IMR-90 (cell line): Measurements from ENCODE around the gene PALLD. TPM values are rescaled to one million over a fixed set of nuclear protein-coding genes. Genes with fewer than 3 reads are reported as not detected.
A peak's percentile ranks its signal among the peaks of the same experiment; 100 is the strongest.

Source experiments
- ATAC-seq: fragments of 200-7000 bp; cut with Tn5 transposase; 2 replicates; pipeline ENCODE4 v1.9.1; 2020; ENCODE audit warnings: low read depth, mild to moderate bottlenecking, moderate library complexity
- BruUV-seq: library from RNA; stranded (reverse); fragments of 400-500 nt; replicated peaks from 2 replicates; lab custom pipeline; 2021; lab: Mats Ljungman, UMichigan
- CTCF ChIA-PET: fragments of 300-600 bp; formaldehyde crosslinking; extraction: SDS; loops from one replicate; lab custom pipeline; 2021; ENCODE audit warnings: antibody characterized with exemption; lab: Yijun Ruan, JAX
- POLR2A ChIA-PET: fragments of 300-600 bp; sonication (Branson Sonifier 250); formaldehyde crosslinking; loops from one replicate; lab custom pipeline; 2022; ENCODE audit warnings: antibody characterized with exemption; ENCODE audit not compliant: unreplicated experiment; lab: Charles Lee
- DNase-seq: peaks from one replicate; pipeline ENCODE4 v3.0.0; 2013
- H2AFZ ChIP-seq: replicated peaks from 2 replicates; pipeline ENCODE3; 2013; ENCODE audit warnings: low read length, mild to moderate bottlenecking; ENCODE audit not compliant: poor library complexity
- H2AK5ac ChIP-seq: 2 replicates; pipeline ENCODE4 v1.6.1; 2013; ENCODE audit warnings: low read depth, low read length, inconsistent platforms
- H2AK9ac ChIP-seq: replicated peaks from 2 replicates; pipeline ENCODE3; 2013; ENCODE audit warnings: mild to moderate bottlenecking, low read depth, low read length, moderate library complexity; ENCODE audit not compliant: poor library complexity
- H2BK120ac ChIP-seq: 2 replicates; pipeline ENCODE4 v1.6.1; 2013; ENCODE audit warnings: low read depth, low read length, inconsistent platforms
- H2BK15ac ChIP-seq: 3 replicates; pipeline ENCODE4 v1.6.1; 2013; ENCODE audit warnings: low read depth, low read length, inconsistent platforms
- H2BK20ac ChIP-seq: 2 replicates; pipeline ENCODE4 v1.6.1; 2013; ENCODE audit warnings: low read depth, mild to moderate bottlenecking, inconsistent platforms, low read length, moderate library complexity
- H2BK5ac ChIP-seq: 2 replicates; pipeline ENCODE4 v1.6.1; 2013; ENCODE audit warnings: mild to moderate bottlenecking, low read depth, low read length, inconsistent platforms; ENCODE audit not compliant: poor library complexity, severe bottlenecking
- H3K14ac ChIP-seq: replicated peaks from 2 replicates; pipeline ENCODE4 v1.6.1; 2013; ENCODE audit warnings: low read depth, low read length, inconsistent platforms
- H3K18ac ChIP-seq: 2 replicates; pipeline ENCODE4 v1.6.1; 2013; ENCODE audit warnings: low read depth, low read length, control low read depth
- H3K23ac ChIP-seq: 2 replicates; pipeline ENCODE4 v1.6.1; 2013; ENCODE audit warnings: low read depth, low read length, inconsistent platforms
- H3K27ac ChIP-seq: 2 replicates; pipeline ENCODE4 v1.5.1; 2013; ENCODE audit warnings: mild to moderate bottlenecking, control low read depth, low read length; ENCODE audit not compliant: insufficient read depth
- H3K27me3 ChIP-seq: 2 replicates; pipeline ENCODE4 v1.6.1; 2013; ENCODE audit warnings: low read length; ENCODE audit not compliant: control insufficient read depth, insufficient read depth
- H3K36me3 ChIP-seq: 2 replicates; pipeline ENCODE4 v1.6.1; 2013; ENCODE audit warnings: low read length, mixed read lengths; ENCODE audit not compliant: control insufficient read depth, insufficient read depth
- H3K4ac ChIP-seq: 2 replicates; pipeline ENCODE4 v1.6.1; 2013; ENCODE audit warnings: low read depth, low read length, inconsistent platforms
- H3K4me1 ChIP-seq: 2 replicates; pipeline ENCODE4 v1.6.1; 2013; ENCODE audit warnings: low read length, mixed read lengths; ENCODE audit not compliant: control insufficient read depth, insufficient read depth
- H3K4me2 ChIP-seq: 2 replicates; pipeline ENCODE4 v1.6.1; 2013; ENCODE audit warnings: low read depth, mild to moderate bottlenecking, control low read depth, low read length, moderate library complexity
- H3K4me3 ChIP-seq: 2 replicates; pipeline ENCODE4 v1.5.1; 2013; ENCODE audit warnings: low read depth, mild to moderate bottlenecking, control low read depth, low read length, moderate library complexity; ENCODE audit not compliant: insufficient read depth
- H3K56ac ChIP-seq: 2 replicates; pipeline ENCODE4 v1.6.1; 2013; ENCODE audit warnings: low read length, inconsistent platforms; ENCODE audit not compliant: insufficient read depth; ENCODE audit errors: extremely low read depth
- H3K79me1 ChIP-seq, 2 experiments: 2 replicates each; pipeline ENCODE4 v1.6.1; 2013; ENCODE audit warnings: low read length in 2 of 2, inconsistent platforms in 1 of 2, low read depth in 1 of 2
- H3K9ac ChIP-seq: 2 replicates; pipeline ENCODE4 v1.6.1; 2013; ENCODE audit warnings: low read depth, low read length, control low read depth
- H3K9me1 ChIP-seq: 2 replicates; pipeline ENCODE4 v1.6.1; 2013; ENCODE audit warnings: low read length, inconsistent platforms; ENCODE audit not compliant: insufficient read depth
- H3K9me3 ChIP-seq: 2 replicates; pipeline ENCODE4 v1.6.1; 2013; ENCODE audit warnings: low read length; ENCODE audit not compliant: control insufficient read depth, insufficient read depth
- H4K20me1 ChIP-seq: 2 replicates; pipeline ENCODE4 v1.6.1; 2013; ENCODE audit warnings: low read length, inconsistent platforms; ENCODE audit not compliant: insufficient read depth
- H4K5ac ChIP-seq: 2 replicates; pipeline ENCODE4 v1.6.1; 2013; ENCODE audit warnings: mild to moderate bottlenecking, low read depth, low read length, control low read depth
- H4K8ac ChIP-seq, 2 experiments: 2 replicates each; pipeline ENCODE4 v1.6.1; 2013; ENCODE audit warnings: low read depth in 2 of 2, low read length in 2 of 2, control low read depth in 1 of 2, inconsistent platforms in 1 of 2
- H4K91ac ChIP-seq: 2 replicates; pipeline ENCODE4 v1.6.1; 2013; ENCODE audit warnings: low read depth, low read length, inconsistent platforms; ENCODE audit not compliant: insufficient read depth
- CHD1 ChIP-seq: IDR thresholded peaks from 2 replicates; pipeline ENCODE4 v1.6.1; 2012; ENCODE audit warnings: low read depth, low read length, improper control_type of control experiment
- FOS ChIP-seq: fragments of 150-350 bp; IDR thresholded peaks from 2 replicates; pipeline ENCODE4 v1.6.1; 2016; ENCODE audit warnings: low read depth, low read length
- MAFK ChIP-seq: IDR thresholded peaks from 2 replicates; pipeline ENCODE4 v1.6.1; 2012; ENCODE audit warnings: low read depth, low read length, improper control_type of control experiment
- NFE2L2 ChIP-seq: fragments of 150-350 bp; IDR thresholded peaks from 2 replicates; pipeline ENCODE4 v1.6.1; 2016; ENCODE audit warnings: low read depth, mild to moderate bottlenecking, low read length
- POLR2A ChIP-seq: IDR thresholded peaks from 2 replicates; pipeline ENCODE4 v1.6.1; 2012; ENCODE audit warnings: mild to moderate bottlenecking, low read depth, low read length
- RAD21 ChIP-seq: IDR thresholded peaks from 2 replicates; pipeline ENCODE4 v1.6.1; 2012; ENCODE audit warnings: low read length, improper control_type of control experiment
- RCOR1 ChIP-seq: IDR thresholded peaks from 2 replicates; pipeline ENCODE4 v1.6.1; 2012; ENCODE audit warnings: mild to moderate bottlenecking, low read length, improper control_type of control experiment; ENCODE audit not compliant: insufficient replicate concordance
- WGBS, 2 experiments: methylation state at CpG; one replicate each; pipeline versions ENCODE4 v1.1.5 to v1.1.7; 2013; ENCODE audit warnings: missing lambda C conversion rate in 2 of 2; ENCODE audit not compliant: insufficient read length in 1 of 2; ENCODE audit errors: extremely low coverage in 2 of 2; 5-methylcytosine and 5-hydroxymethylcytosine counted together
- dilution Hi-C: fragments of 300-500 bp; cut with HindIII; formaldehyde crosslinking; loops from one replicate; pipeline ENCODE4 v1.14.3; 2018; ENCODE audit warnings: low sequenced_read_pairs; ENCODE audit not compliant: unreplicated experiment
- in situ Hi-C: fragments of 300-500 bp; cut with MboI; formaldehyde crosslinking; loops from 3 replicates; pipeline ENCODE4 v1.14.3; 2019; ENCODE audit warnings: low sequenced_read_pairs, inconsistent platforms, mixed read lengths
- intact Hi-C: fragments of 100-400 bp; cut with micrococcal nuclease; formaldehyde crosslinking; loops from 2 replicates; pipeline ENCODE4 v1.10.0; 2022
- polyA plus RNA-seq, 3 experiments: library from polyadenylated mRNA; depleted of rRNA; stranded (reverse); fragments of >200 nt; gene quantifications; 2 replicates each; pipeline ENCODE4 v1.2.3, GENCODE V29; 2012; ENCODE audit warnings: low replicate concordance in 1 of 3
- total RNA-seq: library from RNA; depleted of rRNA; stranded (reverse); fragments of >200 nt; gene quantifications from 2 replicates; pipeline ENCODE4 v1.2.3, GENCODE V29; 2012

PALLD gene
- total and polyA plus RNA-seq, 2 of the 4 experiments (the other 2 are of a cell fraction): 91.0 to 91.9 TPM

DNA sequence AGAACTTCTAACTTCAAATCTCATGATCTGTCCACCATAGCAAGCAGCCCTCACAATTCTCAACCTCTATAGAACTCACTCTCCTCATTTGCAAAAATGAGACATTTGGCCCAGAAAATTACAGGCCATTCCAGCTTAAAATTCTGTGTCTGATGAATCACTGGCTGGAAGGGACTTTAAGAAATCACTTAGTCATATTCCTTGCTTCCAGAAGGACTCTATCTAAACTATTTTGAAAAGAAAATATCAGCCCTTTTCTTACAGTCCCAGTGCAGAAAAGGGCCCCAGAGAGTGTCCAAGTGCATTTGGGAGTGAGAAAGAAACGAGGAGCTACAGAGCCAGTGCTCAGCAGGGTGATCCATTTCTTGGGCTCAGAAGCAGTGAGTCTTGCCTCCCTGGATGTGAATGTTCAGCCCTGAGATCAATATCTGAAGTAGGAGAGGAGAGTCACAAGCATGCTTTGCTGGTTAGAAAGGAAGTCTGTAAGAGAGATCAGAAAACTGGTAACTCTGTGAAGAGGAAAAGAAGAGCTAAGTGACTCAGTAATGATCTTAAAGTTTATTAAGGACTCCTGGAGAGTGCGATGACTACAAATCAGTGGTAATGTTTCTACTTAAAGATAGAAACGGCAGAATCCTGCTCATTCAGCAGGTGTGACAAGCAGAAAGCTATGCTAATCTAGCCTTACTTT, 139.8 kb downstream of the PALLD start:
- Histone ChIP-seq H3K56ac (peak overlapping the region; percentile 79), H4K8ac (peak overlapping the region; percentile 25 to 81; a peak in 3 of 4 replicates), H3K9me1 (peaks cover 16% of the 10 kb centered on the region), H3K27me3 (no peaks in the 10 kb centered on the region), H2BK5ac (peak overlapping the region; percentile 95), H3K4me1 (peaks cover 26% of the 10 kb centered on the region), H3K36me3 (no peaks in the 10 kb centered on the region), H3K4me3 (no peak overlapping the region; the same call in 1 of the 2 replicates), H3K4ac (peak overlapping the region; percentile 96), H3K18ac (peak overlapping the region; percentile 96), H4K5ac (peak overlapping the region; percentile 91), H2BK20ac (peak overlapping the region; percentile 97), H2BK15ac (peak overlapping the region; percentile 89), H3K9ac (peak overlapping the region; percentile 19), H2AK5ac (peak overlapping the region; percentile 81), H3K23ac (peak overlapping the region; percentile 96), H3K27ac (peak overlapping the region; percentile 77), H4K20me1 (no peaks in the 10 kb centered on the region), H3K4me2 (peak overlapping the region; percentile 91), H2AK9ac (no peak overlapping the region), H3K14ac (peak overlapping the region; percentile 90), H2AFZ (peak overlapping the region; percentile 80), H4K91ac (peak overlapping the region; percentile 95), H2BK120ac (peak overlapping the region; percentile 98), H3K79me1 (peaks cover 0 to 32% of the 10 kb centered on the region in 2 experiments; a peak in 2 of 4 replicates), H3K9me3 (no peaks in the 10 kb centered on the region)
- intact Hi-C loops: loop anchor here (2.0 kb wide), 1 partner anchor 280 kb away; no protein-coding TSS in a partner anchor
- ChIA-PET CTCF (interaction anchor here (1.0 to 1.7 kb wide), 2 partner anchors 9 to 51 kb away, joined by 3 to 5 read pairs; no protein-coding TSS in a partner anchor), POLR2A (interaction anchor here (0.7 kb wide), 1 partner anchor 179 kb away, joined by 3 read pairs; no protein-coding TSS in a partner anchor)
- peak; percentile 88 for DNase-seq
- dilution Hi-C loops: no loop called here
- BruUV-seq: no TSS peak
- TF ChIP-seq RCOR1 (no peak), RAD21 (no peak; the same call in 1 of the 2 replicates), MAFK (peak; percentile 16; the same call in 1 of the 2 replicates), FOS (peak; percentile 69; the same call in 1 of the 2 replicates), NFE2L2 (peak; percentile 47; the same call in 1 of the 2 replicates), POLR2A (0 out of 2 replicates have a peak, but pooled peaks have one; percentile 36), CHD1 (no peak)
- in situ Hi-C loops: no loop called here
- 0% methylated on average over 1 of the region's 3 CpGs; no CpG with 5 or more reads in 1 of the 2 experiments for WGBS, 2 experiments
- peak; percentile 62 for ATAC-seq
